Left renal cortex interstitium (tissue), 4 donors: ENCODE data around the gene MRM2. TPM values are rescaled to one million over a fixed set of nuclear protein-coding genes. Genes with fewer than 3 reads are reported as not detected.

Experiments
- DNase-seq, 4 donors: peaks; one replicate each; pipeline ENCODE4 v3.0.0-alpha.2; 2013; ENCODE audit warnings: low read depth in 4 of 4, low spot score in 2 of 4, missing footprints in 1 of 4
- polyA plus RNA-seq, 4 donors: library from polyadenylated mRNA; unstranded; fragments of 120-200 nt; gene quantifications; one replicate each; pipeline ENCODE4 v1.2.1, GENCODE V29; 2013; ENCODE audit not compliant: insufficient read length in 4 of 4

The MRM2 gene
- polyA plus RNA-seq, 4 donors, result 34.4 to 40.1 (median 37.4) TPM

DNA sequence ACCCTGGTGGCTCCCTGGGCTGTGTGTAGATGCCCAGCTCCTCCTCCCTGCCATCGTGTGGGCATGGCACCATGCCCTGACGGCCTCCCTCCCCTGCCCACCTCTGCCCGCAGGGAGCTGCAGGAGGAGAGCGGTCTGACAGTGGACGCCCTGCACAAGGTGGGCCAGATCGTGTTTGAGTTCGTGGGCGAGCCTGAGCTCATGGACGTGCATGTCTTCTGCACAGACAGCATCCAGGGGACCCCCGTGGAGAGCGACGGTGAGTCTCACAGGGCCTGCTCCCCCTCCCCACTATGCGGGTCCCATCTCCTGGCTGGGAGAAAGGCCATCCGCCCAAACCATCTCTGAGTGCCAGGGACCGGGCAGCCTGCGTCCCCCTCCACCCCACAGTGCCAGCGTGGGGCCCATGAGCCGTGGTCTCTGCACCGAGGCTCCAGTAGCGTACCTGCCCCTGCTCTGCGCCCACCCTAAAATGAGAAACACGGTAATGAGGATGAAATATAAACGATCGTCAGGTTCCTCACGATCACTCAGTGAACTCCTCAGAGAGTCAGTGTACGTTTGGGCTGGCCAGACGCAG, 7.8 kb upstream of the MRM2 start:
- DNase-seq, result no peak

DNA sequence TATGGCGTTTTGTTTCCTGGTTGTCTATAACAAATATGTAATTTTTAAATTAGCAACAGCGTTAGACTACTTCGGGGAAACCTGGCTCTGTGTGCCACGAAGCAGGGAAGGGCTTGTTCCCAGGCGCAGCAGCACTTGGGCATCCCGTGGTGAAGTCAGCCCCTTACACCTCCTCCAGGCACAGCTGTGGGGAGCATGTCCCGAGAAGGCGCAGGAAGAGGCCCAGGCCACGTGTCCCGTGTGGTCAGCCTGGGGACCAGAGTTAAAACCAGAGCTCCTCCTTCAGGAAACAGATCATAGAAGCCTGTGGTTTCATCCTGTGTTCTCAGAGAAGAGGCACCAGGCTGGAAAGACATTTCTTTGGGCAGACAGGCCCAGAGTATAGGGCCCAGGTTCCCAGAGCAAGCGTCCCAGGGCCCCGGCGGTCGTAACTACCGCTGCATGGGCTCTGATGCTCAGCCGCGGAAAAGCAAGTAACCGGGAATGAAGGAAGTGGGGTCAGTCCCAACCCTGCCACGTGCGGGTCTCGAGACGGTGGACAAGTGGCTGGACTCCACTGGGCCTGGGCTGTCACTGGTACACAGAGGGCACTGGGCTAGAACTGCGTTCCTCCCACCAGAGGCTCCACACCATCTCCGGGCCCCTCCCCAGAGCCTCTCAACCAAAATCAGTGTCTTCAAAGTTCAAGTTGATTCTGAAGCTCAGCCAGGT, 7.1 kb upstream of the MRM2 start:
- DNase-seq, result no peak

GRCh38 chr7:2247141-2247995, 5.4 kb upstream of the MRM2 start:
- no peak for DNase-seq

DNA sequence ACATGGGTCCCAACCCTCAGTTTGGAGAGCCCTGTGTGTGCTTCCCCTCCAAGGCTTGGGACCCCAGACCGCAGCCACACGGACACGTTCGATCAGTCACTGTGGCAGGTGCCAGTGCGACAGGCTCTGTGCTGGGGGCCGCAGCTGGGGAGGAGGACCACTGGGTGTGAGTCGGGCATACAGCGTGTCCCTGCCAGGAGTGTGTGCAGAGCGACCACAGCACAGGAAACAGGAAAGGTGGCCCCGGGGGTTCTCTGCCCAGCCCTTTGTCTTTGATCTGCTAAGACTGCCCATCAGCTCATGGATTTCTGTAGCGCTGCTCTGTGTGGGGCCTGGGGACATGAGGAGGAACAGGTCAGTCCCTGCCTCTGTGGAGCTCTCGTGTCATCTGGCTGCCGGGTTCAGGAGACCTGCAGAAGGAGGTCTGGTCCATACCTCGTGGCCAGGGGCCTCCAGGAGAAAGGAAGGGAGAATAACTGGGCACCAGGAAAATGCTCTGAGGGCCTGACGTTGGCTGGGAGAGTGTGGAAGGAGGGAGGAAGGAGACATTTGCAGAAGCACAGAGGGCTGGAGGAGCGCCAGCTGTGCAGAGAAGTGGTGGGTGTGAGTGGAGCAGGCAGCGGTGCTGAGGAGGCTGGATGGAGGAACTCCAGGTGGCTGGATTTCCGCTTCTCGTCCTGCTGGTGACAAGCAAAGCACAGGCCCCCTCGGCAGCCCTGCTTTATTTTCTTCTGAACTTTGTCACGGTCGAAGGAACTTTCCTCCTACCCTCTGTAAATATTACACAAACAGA, 4.1 kb upstream of the MRM2 start:
- DNase-seq, result no peak

DNA sequence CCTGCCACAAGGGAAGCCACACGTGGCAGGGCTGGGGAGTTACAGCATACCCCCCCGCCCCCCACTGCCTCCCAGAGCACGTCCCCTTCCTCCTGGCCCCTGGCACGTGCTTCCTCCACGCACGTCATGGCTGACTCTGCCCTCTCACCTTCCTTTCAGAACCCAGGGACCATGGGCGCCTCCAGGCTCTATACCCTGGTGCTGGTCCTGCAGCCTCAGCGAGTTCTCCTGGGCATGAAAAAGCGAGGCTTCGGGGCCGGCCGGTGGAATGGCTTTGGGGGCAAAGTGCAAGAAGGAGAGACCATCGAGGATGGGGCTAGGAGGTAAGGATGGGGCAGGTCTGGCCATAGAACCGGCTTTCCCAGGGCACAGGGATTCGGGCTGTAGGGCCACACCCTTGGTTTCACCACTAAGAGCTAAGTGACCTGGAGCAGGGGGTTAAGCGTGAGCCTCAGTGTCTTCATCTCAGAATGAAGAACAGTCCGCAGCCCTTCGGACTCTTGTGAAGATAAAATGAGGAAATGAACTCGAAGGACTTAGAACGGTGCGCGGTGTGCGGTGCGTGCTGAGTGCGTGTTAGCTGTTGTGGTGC, 2.5 kb upstream of the MRM2 start:
- DNase-seq, result no peak

DNA sequence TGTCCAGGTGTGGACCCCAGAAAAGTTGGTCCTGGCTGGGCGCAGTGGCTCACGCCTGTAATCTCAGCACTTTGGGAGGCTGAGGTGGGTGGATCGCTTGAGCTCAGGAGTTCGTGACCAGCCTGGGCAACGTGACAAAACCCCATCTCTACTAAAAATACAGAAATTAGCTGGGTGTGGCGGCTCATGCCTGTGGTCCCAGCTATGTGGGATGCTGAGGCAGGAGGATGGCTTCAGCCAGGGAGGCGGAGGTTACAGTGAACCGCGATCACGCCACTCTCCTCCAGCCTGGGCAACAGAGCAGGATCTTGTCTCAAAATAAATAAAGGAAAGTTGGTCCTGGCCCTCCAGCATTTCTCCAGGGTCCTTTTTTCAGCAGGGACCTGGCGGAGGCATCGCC, 1.5 kb upstream of the MRM2 start:
- no peak for DNase-seq

DNA sequence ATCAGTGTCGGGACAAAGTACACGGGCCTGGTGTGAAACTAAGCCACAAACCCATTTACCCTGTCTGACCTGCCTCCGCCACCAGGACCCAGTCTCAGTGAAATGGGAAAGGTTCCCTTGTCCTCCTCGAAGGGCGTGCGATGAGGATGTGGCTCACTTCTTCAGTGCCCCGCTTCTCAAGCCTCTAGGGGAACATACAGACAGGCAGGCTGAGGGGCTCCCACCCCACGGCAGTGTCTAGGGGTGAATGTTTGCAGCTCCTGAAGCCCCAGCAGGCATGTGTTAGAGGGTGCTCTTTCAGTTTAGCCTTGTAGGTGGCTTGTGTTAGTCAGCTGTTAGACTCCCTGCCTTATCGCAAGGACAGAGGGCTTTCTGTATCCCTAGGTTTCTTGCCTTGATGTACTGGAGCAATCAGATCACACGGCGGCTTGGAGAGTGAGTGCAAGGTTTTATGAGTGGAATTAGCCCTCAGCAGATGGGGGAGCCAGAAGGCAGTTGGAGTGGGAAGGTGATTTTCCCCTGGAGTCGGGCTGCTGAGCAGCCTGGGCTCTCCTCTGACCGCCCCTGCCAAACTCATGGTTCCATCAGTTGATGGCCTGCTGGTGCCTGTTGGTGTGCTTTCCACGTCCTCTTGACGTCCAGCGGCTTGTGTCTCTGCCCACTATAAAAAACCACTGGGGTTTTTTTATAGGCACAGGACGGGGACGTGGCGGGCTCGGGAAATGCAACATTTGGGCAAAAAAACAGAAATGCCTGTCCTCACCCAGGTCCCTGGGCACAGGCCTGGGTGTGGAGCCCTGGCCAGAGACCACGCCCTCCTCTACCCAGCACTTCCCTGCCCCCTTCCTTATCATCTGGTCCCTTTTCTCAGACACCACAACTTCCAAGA, 780 bp upstream of the MRM2 start:
- DNase-seq, result no peak

- DNase-seq, result no peak
Measured at GRCh38 chr7:2239242-2239641, 2.8 kb downstream of the MRM2 start.

GRCh38 chr7:2237109-2237602, 4.8 kb downstream of the MRM2 start:
- no peak for DNase-seq

DNA sequence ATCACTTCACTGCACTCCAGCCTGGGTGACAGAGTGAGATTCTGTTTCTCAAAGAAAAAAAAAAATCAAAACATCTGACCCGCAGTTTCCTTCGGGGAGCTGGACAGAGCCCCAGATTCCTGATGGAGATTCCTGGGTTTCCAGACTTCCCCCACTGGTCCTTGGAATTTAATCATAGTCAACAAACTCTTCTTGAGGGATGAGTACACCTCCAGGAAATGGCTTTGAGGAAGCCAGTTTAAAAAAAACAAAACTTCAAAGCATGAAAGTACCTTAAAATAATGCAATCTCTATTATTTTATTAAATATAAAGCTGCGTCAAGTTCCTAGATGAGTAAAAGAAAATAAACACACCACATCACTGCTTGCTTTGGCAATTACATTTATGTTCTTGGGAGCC, 8.1 kb downstream of the MRM2 start:
- DNase-seq, result no peak

DNA sequence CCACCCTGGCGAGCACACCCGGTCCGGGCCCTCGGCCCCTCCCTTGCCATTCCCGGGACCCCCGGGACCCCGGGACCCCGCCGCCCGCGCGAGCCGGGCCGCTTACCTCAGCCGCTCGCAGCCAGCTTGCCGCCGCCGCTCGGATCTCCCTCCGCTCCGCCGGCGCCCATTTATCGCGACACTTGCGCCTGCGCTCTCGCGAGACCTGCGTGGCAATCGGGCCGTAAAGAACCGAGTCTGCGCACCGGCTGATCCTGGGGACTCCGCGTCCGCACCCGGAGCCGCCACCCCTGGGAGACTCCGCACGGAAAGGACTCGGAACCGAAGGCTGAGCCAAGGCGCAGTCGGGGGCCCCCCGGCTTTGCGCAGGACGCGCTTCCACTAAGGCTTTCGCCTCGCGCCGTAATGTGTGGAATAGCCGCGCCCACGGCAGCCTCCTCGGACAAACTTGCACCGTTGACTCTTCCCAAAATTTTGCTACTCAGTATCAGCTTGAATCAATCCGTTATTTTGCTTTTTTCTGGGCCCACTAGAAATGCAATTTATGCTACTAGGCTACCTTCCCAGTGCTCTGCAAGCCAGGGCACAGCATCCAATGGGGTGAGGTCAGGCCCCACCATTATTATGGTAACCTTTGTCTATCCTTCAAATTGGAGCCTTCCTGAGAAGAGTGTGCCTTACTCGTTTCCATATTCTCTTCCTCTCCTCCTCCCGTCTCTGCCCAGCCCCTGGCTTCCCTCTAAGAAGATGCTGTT, 9.1 kb downstream of the MRM2 start, which contains the start of gene MAD1L1:
Gene MAD1L1, minus strand, starts transcription at position 180 of the 755 bp plus-strand sequence. CDS start 2,812 bp downstream, outside the sequence.
- DNase-seq, result peak; percentile 68 to 84 (median 76)

DNA sequence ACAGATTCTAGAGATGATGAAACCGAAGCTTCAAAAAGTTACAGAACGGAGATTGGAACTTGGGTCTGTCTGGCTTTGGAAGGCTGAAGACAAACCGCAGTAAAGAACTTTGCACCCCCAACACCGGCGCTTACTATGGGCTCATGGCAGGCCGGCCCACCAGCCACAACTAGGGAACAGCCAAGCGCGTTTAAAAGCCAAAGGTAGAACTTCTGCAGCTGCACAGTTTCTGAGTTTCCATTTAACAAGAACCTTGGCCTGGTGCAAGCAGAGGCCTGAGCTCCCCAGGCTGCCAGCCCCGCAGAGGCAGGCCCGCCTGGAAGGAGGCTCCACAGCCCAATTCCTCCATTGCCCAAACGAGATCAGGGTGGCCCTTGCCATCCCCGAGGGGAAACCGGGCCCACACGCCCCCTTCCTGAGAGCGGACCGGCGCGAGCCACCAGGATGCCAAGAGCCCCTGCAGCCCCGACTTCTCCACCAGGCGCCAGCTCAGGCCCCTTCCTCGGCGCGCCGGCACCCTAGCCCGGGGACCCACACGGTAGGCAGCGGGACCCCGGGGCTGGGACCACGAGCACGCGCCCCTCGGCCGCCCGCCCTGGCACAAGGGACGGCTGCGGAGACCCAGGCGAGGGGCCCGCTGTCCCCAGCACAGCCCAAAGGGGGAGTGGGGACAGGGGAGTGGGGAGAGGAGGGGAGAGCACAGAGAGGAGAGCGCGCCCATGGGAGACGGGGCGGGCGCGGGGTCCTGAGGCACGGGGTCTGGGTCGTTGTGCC, 9.8 kb downstream of the MRM2 start:
- DNase-seq, result no peak

DNA sequence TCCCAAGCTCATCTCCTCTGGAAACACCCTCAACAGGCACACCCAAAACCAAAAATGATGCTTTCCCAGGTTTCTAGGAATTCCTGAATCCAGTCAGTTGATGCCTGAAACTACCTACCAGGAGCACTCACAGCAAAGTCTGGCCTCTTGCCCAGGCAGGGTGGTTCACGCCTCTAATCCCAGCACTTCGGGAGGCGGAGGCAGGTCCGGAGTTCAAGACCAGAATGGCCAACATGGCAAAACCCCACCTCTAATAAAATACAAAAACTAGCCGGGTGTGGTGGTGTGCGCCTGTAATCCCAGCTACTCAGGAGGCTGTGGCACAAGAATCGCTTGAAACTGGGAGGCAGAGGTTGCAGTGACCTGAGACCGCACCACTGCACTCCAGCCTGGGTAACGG, 11.1 kb downstream of the MRM2 start:
- no peak for DNase-seq

- no peak for DNase-seq
Measured at GRCh38 chr7:2230226-2230625, 11.8 kb downstream of the MRM2 start.

- no peak for DNase-seq
Measured at GRCh38 chr7:2229467-2229866, 12.5 kb downstream of the MRM2 start.

DNA sequence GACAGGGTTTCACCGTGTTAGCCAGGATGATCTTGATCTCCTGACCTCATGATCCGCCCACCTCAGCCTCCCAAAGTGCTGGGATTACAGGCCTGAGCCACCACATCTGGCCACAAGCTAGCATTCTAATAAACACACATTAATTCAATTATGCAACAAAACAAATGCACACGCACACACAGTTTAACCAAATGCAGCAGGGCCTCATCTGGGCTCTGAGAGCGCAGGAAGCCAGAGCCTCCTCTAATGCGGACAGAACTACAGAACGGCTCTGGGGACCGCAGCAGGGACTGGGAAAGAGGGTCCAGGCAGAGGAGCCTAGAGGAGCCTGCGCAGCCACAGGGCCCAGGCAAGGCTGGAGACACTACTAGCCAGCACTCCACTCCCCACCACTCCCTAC, 13.1 kb downstream of the MRM2 start:
- no peak for DNase-seq

DNA sequence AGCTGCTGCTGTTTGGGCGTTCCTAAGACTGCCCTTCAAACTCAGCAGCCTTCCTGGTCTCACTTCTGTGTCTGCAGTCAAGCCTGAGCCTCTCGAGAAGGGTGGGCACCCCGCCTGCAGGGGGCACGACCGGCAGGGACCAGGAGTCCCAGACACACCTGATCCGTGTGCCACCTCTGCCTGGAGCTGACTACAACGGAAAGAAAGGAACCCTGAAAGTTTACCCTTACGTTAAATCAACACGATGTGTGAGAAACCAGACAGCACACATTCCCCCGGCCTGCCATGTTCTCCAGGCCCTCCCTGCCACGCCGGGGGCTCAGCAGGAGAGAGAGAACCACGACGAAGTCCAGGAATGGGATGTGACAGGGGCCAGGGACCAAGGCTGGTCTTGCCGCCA, 14.3 kb downstream of the MRM2 start:
- DNase-seq, result no peak

- no peak for DNase-seq
Measured at GRCh38 chr7:2225830-2226229, 16.2 kb downstream of the MRM2 start.
